OCI-LY1 (cell line): ENCODE data around the gene ADGRL1.

Experiments used
- H2AFZ ChIP-seq: fragments of 200-600 bp; sonication (generic), shearing (Covaris generic); 2 replicates; pipeline ENCODE4 v1.6.0; 2014; ENCODE audit warnings: antibody characterized with exemption, mild to moderate bottlenecking, low read length
- H3F3A ChIP-seq: fragments of 200-600 bp; sonication (generic), shearing (Covaris generic); 2 replicates; pipeline ENCODE4 v1.6.0; 2014; ENCODE audit warnings: mild to moderate bottlenecking, antibody characterized with exemption, low read length, moderate library complexity; ENCODE audit not compliant: insufficient read depth
- H3K27ac ChIP-seq: fragments of 200-600 bp; sonication (generic); 2 replicates; pipeline ENCODE4 v1.5.1; 2014; ENCODE audit warnings: low read length, mixed run types, mild to moderate bottlenecking, low read depth; ENCODE audit not compliant: poor library complexity, severe bottlenecking
- H3K27me3 ChIP-seq: fragments of 200-600 bp; sonication (generic); 2 replicates; pipeline ENCODE4 v1.6.0; 2014; ENCODE audit warnings: antibody characterized with exemption, mild to moderate bottlenecking, low read length, moderate library complexity; ENCODE audit not compliant: insufficient read depth
- H3K36me3 ChIP-seq: fragments of 200-600 bp; sonication (generic); 2 replicates; pipeline ENCODE4 v1.6.1; 2014; ENCODE audit warnings: mild to moderate bottlenecking, antibody characterized with exemption, low read length, moderate library complexity, mixed read lengths; ENCODE audit not compliant: insufficient read depth
- H3K4me1 ChIP-seq: fragments of 200-600 bp; sonication (generic); 2 replicates; pipeline ENCODE4 v1.5.1; 2014; ENCODE audit warnings: mild to moderate bottlenecking, low read length, moderate library complexity; ENCODE audit not compliant: insufficient read depth, severe bottlenecking
- H3K4me2 ChIP-seq: fragments of 200-600 bp; sonication (generic), shearing (Covaris generic); 2 replicates; pipeline ENCODE4 v1.6.1; 2014; ENCODE audit warnings: low read length
- H3K4me3 ChIP-seq: fragments of 200-600 bp; sonication (generic); 2 replicates; pipeline ENCODE4 v1.5.1; 2014; ENCODE audit warnings: low read length, low read depth, mild to moderate bottlenecking, mixed read lengths; ENCODE audit not compliant: poor library complexity, severe bottlenecking
- H3K79me2 ChIP-seq: fragments of 200-600 bp; shearing (Covaris generic); 2 replicates; pipeline ENCODE4 v1.6.1; 2016; ENCODE audit warnings: mixed run types, low read length, mixed read lengths; ENCODE audit not compliant: insufficient read depth
- H3K9ac ChIP-seq: fragments of 200-600 bp; sonication (generic), shearing (Covaris generic); 2 replicates; pipeline ENCODE4 v1.6.1; 2014; ENCODE audit warnings: mild to moderate bottlenecking, low read length, mixed read lengths
- H3K9me2 ChIP-seq: fragments of 200-600 bp; sonication (generic), shearing (Covaris generic); 2 replicates; pipeline ENCODE4 v1.6.1; 2014; ENCODE audit warnings: low read depth, mild to moderate bottlenecking, low read length, mixed read lengths
- H3K9me3 ChIP-seq: fragments of 200-600 bp; shearing (Covaris generic); 2 replicates; pipeline ENCODE4 v1.6.1; 2014; ENCODE audit warnings: low read length, mixed read lengths
- H4K20me1 ChIP-seq: fragments of 200-600 bp; sonication (generic), shearing (Covaris generic); 2 replicates; pipeline ENCODE4 v1.6.0; 2016; ENCODE audit warnings: mild to moderate bottlenecking, low read length; ENCODE audit not compliant: insufficient read depth
- CTCF ChIP-seq: fragments of 200-600 bp; sonication (generic), shearing (Covaris generic); IDR thresholded peaks from 2 replicates; pipeline ENCODE4 v1.5.1; 2017; ENCODE audit warnings: mild to moderate bottlenecking, antibody characterized with exemption, low read length, moderate library complexity, mixed read lengths
- EZH2 ChIP-seq: fragments of 200-600 bp; sonication (generic), shearing (Covaris generic); IDR thresholded peaks from 2 replicates; pipeline ENCODE4 v1.8.0; 2017; ENCODE audit warnings: borderline replicate concordance, mixed run types, mild to moderate bottlenecking, antibody characterized with exemption, low read length, moderate library complexity, mixed read lengths

ADGRL1 gene

GRCh38 chr19:14160017-14160703, 45.8 kb downstream of the ADGRL1 start:
- Histone ChIP-seq H3K79me2 (no peaks in the 10 kb centered on the region), H3K36me3 (no peaks in the 10 kb centered on the region), H3K4me2 (no peak overlapping the region), H3K9me2 (no peaks in the 10 kb centered on the region), H3K4me1 (no peaks in the 10 kb centered on the region), H3F3A (no peaks in the 10 kb centered on the region), H2AFZ (no peak overlapping the region), H3K9ac (no peak overlapping the region), H3K9me3 (no peaks in the 10 kb centered on the region), H3K27ac (no peak overlapping the region), H4K20me1 (no peaks in the 10 kb centered on the region), H3K4me3 (no peak overlapping the region), H3K27me3 (no peaks in the 10 kb centered on the region)
- no peak for TF ChIP-seq EZH2
- no peak for TF ChIP-seq CTCF

GRCh38 chr19:14159059-14159458, 46.9 kb downstream of the ADGRL1 start:
- Histone ChIP-seq H3K4me2 (no peak overlapping the region), H3K9ac (no peak overlapping the region), H3K9me3 (no peaks in the 10 kb centered on the region), H3K4me1 (no peaks in the 10 kb centered on the region), H2AFZ (no peak overlapping the region), H3K9me2 (no peaks in the 10 kb centered on the region), H3K27me3 (no peaks in the 10 kb centered on the region), H3K36me3 (no peaks in the 10 kb centered on the region), H3K4me3 (no peak overlapping the region), H4K20me1 (no peaks in the 10 kb centered on the region), H3F3A (no peaks in the 10 kb centered on the region), H3K79me2 (no peaks in the 10 kb centered on the region), H3K27ac (no peak overlapping the region)
- TF ChIP-seq EZH2, result no peak
- no peak for TF ChIP-seq CTCF

- TF ChIP-seq CTCF (no peak), EZH2 (no peak)
- H4K20me1 ChIP-seq, result no peaks in the 10 kb centered on the region
- no peaks in the 10 kb centered on the region for H3K9me2 ChIP-seq
- H2AFZ ChIP-seq, result no peak overlapping the region
- H3K4me3 ChIP-seq, result no peak overlapping the region
- no peak overlapping the region for H3K4me2 ChIP-seq
- no peaks in the 10 kb centered on the region for H3K36me3 ChIP-seq
- no peak overlapping the region for H3K27ac ChIP-seq
- no peaks in the 10 kb centered on the region for H3F3A ChIP-seq
- no peak overlapping the region for H3K9ac ChIP-seq
- H3K79me2 ChIP-seq, result no peaks in the 10 kb centered on the region
- no peaks in the 10 kb centered on the region for H3K27me3 ChIP-seq
- no peaks in the 10 kb centered on the region for H3K4me1 ChIP-seq
- H3K9me3 ChIP-seq, result no peaks in the 10 kb centered on the region
Observed at GRCh38 chr19:14158276-14159023, 47.5 kb downstream of the ADGRL1 start.
